Epidermal melanocyte (primary cell): ENCODE results near the gene AKR1E2.
A peak's percentile ranks its signal among the peaks of the same experiment; 100 is the strongest.

Source experiments
- DNase-seq: peaks from one replicate; pipeline ENCODE4 v3.0.0; 2011; ENCODE audit warnings: low spot score; ENCODE audit not compliant: insufficient read length

Gene AKR1E2

GRCh38 chr10:4843525-4844180 lies 17.6 kb downstream of the AKR1E2 start:
- DNase-seq: no peak

GRCh38 chr10:4844864-4845263 lies 18.9 kb downstream of the AKR1E2 start:
- no peak for DNase-seq

GRCh38 chr10:4845766-4846165 lies 19.8 kb downstream of the AKR1E2 start:
- DNase-seq: no peak

GRCh38 chr10:4846775-4847174 lies 20.8 kb downstream of the AKR1E2 start:
- no peak for DNase-seq

- DNase-seq: no peak
These were observed 21.8 kb downstream of the AKR1E2 start for GRCh38 chr10:4847561-4848355.

- DNase-seq: no peak
These were observed 22.5 kb downstream of the AKR1E2 start for GRCh38 chr10:4848356-4849041.

- no peak for DNase-seq
These were observed 23.0 kb downstream of the AKR1E2 start for GRCh38 chr10:4849042-4849402.

GRCh38 chr10:4849555-4850242 lies 23.7 kb downstream of the AKR1E2 start:
- DNase-seq: peak; percentile 59

GRCh38 chr10:4850397-4850796 lies 24.4 kb downstream of the AKR1E2 start:
- DNase-seq: no peak

- no peak for DNase-seq
These were observed 25.2 kb downstream of the AKR1E2 start for GRCh38 chr10:4851176-4851575.

- DNase-seq: no peak
These were observed 25.8 kb downstream of the AKR1E2 start for GRCh38 chr10:4851846-4852245.

GRCh38 chr10:4865945-4866661 lies 40.1 kb downstream of the AKR1E2 start:
- no peak for DNase-seq

GRCh38 chr10:4867109-4867519 lies 41.1 kb downstream of the AKR1E2 start:
- DNase-seq: no peak

- no peak for DNase-seq
These were observed 41.7 kb downstream of the AKR1E2 start for GRCh38 chr10:4867520-4868356.

- DNase-seq: no peak
These were observed 42.3 kb downstream of the AKR1E2 start for GRCh38 chr10:4868357-4868657.

GRCh38 chr10:4882704-4883078 lies 56.7 kb downstream of the AKR1E2 start:
- DNase-seq: no peak

- DNase-seq: no peak
These were observed 57.2 kb downstream of the AKR1E2 start for GRCh38 chr10:4883079-4883739.

- DNase-seq: no peak
These were observed 59.2 kb downstream of the AKR1E2 start for GRCh38 chr10:4885162-4885561.

GRCh38 chr10:4887501-4887900 lies 61.5 kb downstream of the AKR1E2 start:
- DNase-seq: no peak

- DNase-seq: no peak
These were observed 62.2 kb downstream of the AKR1E2 start for GRCh38 chr10:4888236-4888635.
